GM21786 (cell line): ENCODE measurements around the gene TIMM10.

Experiments
- ATAC-seq: cut with Tn5 transposase; IDR thresholded peaks from one replicate; pipeline ENCODE4 v1.9.1; 2021; ENCODE audit not compliant: unreplicated experiment

The TIMM10 gene

GRCh38 chr11:57530596-57531507 is at the start of gene TIMM10:
TSS of gene TIMM10 (minus strand) at chr11:57530754. CDS start at chr11:57530189, 565 bp downstream.
- peak; percentile 99 for ATAC-seq

- no peak for ATAC-seq
These were observed 43.5 kb upstream of the TIMM10 start for GRCh38 chr11:57574061-57574460.

GRCh38 chr11:57571606-57572005 is 41.1 kb upstream of the TIMM10 start:
- no peak for ATAC-seq

GRCh38 chr11:57568330-57568766 is 37.8 kb upstream of the TIMM10 start:
- peak; percentile 61 for ATAC-seq

GRCh38 chr11:57567515-57568329 is 37.2 kb upstream of the TIMM10 start, which contains the start of gene UBE2L6:
TSS of gene UBE2L6 (minus strand) at chr11:57567672. CDS start at chr11:57567611, 61 bp downstream.
- ATAC-seq, result peak; percentile 44

- peak; percentile 1 for ATAC-seq
These were observed 36.5 kb upstream of the TIMM10 start for GRCh38 chr11:57566905-57567514.

- ATAC-seq, result peak; percentile 62
These were observed 35.7 kb upstream of the TIMM10 start for GRCh38 chr11:57566005-57566904.

- ATAC-seq, result no peak
These were observed 32.0 kb upstream of the TIMM10 start for GRCh38 chr11:57562596-57562995.

GRCh38 chr11:57560146-57560545 is 29.6 kb upstream of the TIMM10 start:
- ATAC-seq, result no peak

GRCh38 chr11:57556041-57556440 is 25.5 kb upstream of the TIMM10 start:
- ATAC-seq, result no peak

- no peak for ATAC-seq
These were observed 24.8 kb upstream of the TIMM10 start for GRCh38 chr11:57555393-57555792.

GRCh38 chr11:57552479-57552878 is 21.9 kb upstream of the TIMM10 start:
- ATAC-seq, result no peak

- ATAC-seq, result no peak
These were observed 21.4 kb upstream of the TIMM10 start for GRCh38 chr11:57551941-57552340.

- no peak for ATAC-seq
These were observed 19.4 kb upstream of the TIMM10 start for GRCh38 chr11:57549983-57550382.

- peak; percentile 91 for ATAC-seq
These were observed 17.4 kb upstream of the TIMM10 start for GRCh38 chr11:57547854-57548377.

- ATAC-seq, result peak; percentile 56
These were observed 16.4 kb upstream of the TIMM10 start for GRCh38 chr11:57546869-57547475.

GRCh38 chr11:57546451-57546850 is 15.9 kb upstream of the TIMM10 start:
- no peak for ATAC-seq

GRCh38 chr11:57545883-57546282 is 15.3 kb upstream of the TIMM10 start:
- no peak for ATAC-seq

- no peak for ATAC-seq
These were observed 14.0 kb upstream of the TIMM10 start for GRCh38 chr11:57544566-57544965.
